Urothelium cell line (cell line): ENCODE measurements around the gene TAOK3.
"Not testable (repeated sequence)": the region's sequence is repeated elsewhere in the genome, so short reads cannot be mapped to it uniquely, and the experiment has no call there.

ENCODE experiments used
- DNase-seq: peaks from one replicate; pipeline ENCODE4 v3.0.0; 2011; ENCODE audit warnings: low spot score, mixed read lengths
- FAIRE-seq: peaks from 2 replicates; lab custom pipeline; 2011; peaks lifted over from hg19 to GRCh38; lab: Jason Lieb, UNC

Gene TAOK3

GRCh38 chr12:118344829-118345228, 27.9 kb downstream of the TAOK3 start:
- DNase-seq = no peak
- FAIRE-seq = no peak

GRCh38 chr12:118342090-118342489, 30.6 kb downstream of the TAOK3 start:
- no peak for DNase-seq
- FAIRE-seq = no peak

GRCh38 chr12:118337194-118337838, 35.4 kb downstream of the TAOK3 start:
- FAIRE-seq = no peak
- DNase-seq = no peak

GRCh38 chr12:118336123-118336522, 36.6 kb downstream of the TAOK3 start:
- no peak for DNase-seq
- FAIRE-seq = no peak

GRCh38 chr12:118334939-118335567, 37.7 kb downstream of the TAOK3 start:
- no peak for DNase-seq

GRCh38 chr12:118334241-118334640, 38.5 kb downstream of the TAOK3 start:
- no peak for FAIRE-seq
- no peak for DNase-seq

More at GRCh38 chr12:118334939-118335567, 37.7 kb downstream of the TAOK3 start:
- FAIRE-seq = no peak

GRCh38 chr12:118332511-118332910, 40.2 kb downstream of the TAOK3 start:
- no peak for DNase-seq
- no peak for FAIRE-seq

- DNase-seq (no peak), FAIRE-seq (no peak)
Measured at GRCh38 chr12:118330421-118331018, 42.2 kb downstream of the TAOK3 start.

- no peak for FAIRE-seq
- DNase-seq = no peak
Measured at GRCh38 chr12:118328486-118329330, 44.0 kb downstream of the TAOK3 start.

- FAIRE-seq = no peak
- DNase-seq = no peak
Measured at GRCh38 chr12:118327391-118327790, 45.3 kb downstream of the TAOK3 start.

GRCh38 chr12:118326991-118327390, 45.7 kb downstream of the TAOK3 start:
- FAIRE-seq = no peak
- no peak for DNase-seq

- DNase-seq (no peak), FAIRE-seq (no peak)
Measured at GRCh38 chr12:118325081-118325480, 47.6 kb downstream of the TAOK3 start.

GRCh38 chr12:118319627-118320026, 53.1 kb downstream of the TAOK3 start:
- DNase-seq = no peak
- FAIRE-seq = no peak

GRCh38 chr12:118318744-118319143, 54.0 kb downstream of the TAOK3 start:
- DNase-seq = no peak

GRCh38 chr12:118317729-118318128, 55.0 kb downstream of the TAOK3 start:
- DNase-seq = no peak
- no peak for FAIRE-seq

More at GRCh38 chr12:118318744-118319143, 54.0 kb downstream of the TAOK3 start:
- FAIRE-seq = no peak

- no peak for DNase-seq
- no peak for FAIRE-seq
Measured at GRCh38 chr12:118315821-118316220, 56.9 kb downstream of the TAOK3 start.

GRCh38 chr12:118312578-118312977, 60.1 kb downstream of the TAOK3 start:
- DNase-seq (no peak), FAIRE-seq (no peak)

- DNase-seq = no peak
- no peak for FAIRE-seq
Measured at GRCh38 chr12:118311666-118312065, 61.0 kb downstream of the TAOK3 start.

- DNase-seq (no peak), FAIRE-seq (no peak)
Measured at GRCh38 chr12:118310320-118310719, 62.4 kb downstream of the TAOK3 start.

GRCh38 chr12:118308006-118308405, 64.7 kb downstream of the TAOK3 start:
- not testable (repeated sequence) for FAIRE-seq

More at GRCh38 chr12:118308006-118308405, 64.7 kb downstream of the TAOK3 start:
- not testable (repeated sequence) for DNase-seq
